ENCODE data around the gene PNMA6F. TPM values are rescaled to one million over a fixed set of nuclear protein-coding genes. Genes with fewer than 3 reads are reported as not detected.
A peak's percentile ranks its signal among the peaks of the same experiment; 100 is the strongest.

The PNMA6F gene
- total and polyA plus RNA-seq, 7 experiments from 2014 or later, result not detected

DNA sequence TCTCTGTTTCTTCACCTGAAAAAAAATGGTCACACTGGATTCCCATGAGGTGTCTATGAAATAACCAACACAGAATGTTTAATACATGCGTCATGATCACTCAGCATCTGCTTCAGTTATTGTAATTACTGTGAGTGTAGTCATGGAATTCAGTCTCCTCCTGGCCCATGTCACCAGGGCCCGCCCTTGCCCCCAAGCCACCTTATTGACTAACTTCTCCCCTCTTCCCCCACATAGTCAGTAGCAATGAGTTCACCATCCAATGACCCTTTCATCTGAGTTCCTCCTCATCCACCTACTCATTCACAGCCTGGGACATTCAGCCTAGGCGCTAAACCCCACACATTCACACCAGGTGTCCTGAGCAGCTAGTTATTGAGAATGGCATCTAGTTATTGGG lies 15.6 kb downstream of the PNMA6F start:
- ATAC-seq (no peak), DNase-seq (no peak)
- Histone ChIP-seq H3K27me3 (ENCODE audit: control insufficient read depth in 2 of 2, insufficient read depth in 2 of 2, low read length in 2 of 2) (no peaks in the 10 kb centered on the region), H3K36me3 (ENCODE audit: control insufficient read depth in 2 of 3, insufficient read depth in 3 of 3, low read length in 3 of 3) (no peaks in the 10 kb centered on the region), H3K4me1 (ENCODE audit: control insufficient read depth in 2 of 2, insufficient read depth in 2 of 2, low read length in 2 of 2) (no peaks in the 10 kb centered on the region), H3K4me3 (ENCODE audit: low read length) (no peak overlapping the region), H3K9me3 (ENCODE audit: control insufficient read depth in 2 of 3, low read length in 3 of 3) (no peaks in the 10 kb centered on the region), H3K27ac (ENCODE audit: low read depth, low read length) (no peak overlapping the region)
- CTCF ChIA-PET, result interaction anchor here (0.6 kb wide), 1 partner anchor 504 kb away, joined by 4 read pairs; no protein-coding TSS in a partner anchor
- Mint-ChIP-seq H3K27ac (no peak overlapping the region), H3K4me3 (no peak overlapping the region), H3K27me3 (peaks cover 0 to 37% (median 13%) of the 10 kb centered on the region in 5 donors), H3K36me3 (peaks cover 0 to 3% (median 0%) of the 10 kb centered on the region in 5 donors), H3K4me1 (peaks cover 0 to 6% (median 4%) of the 10 kb centered on the region in 7 donors), H3K9me3 (peaks cover 0 to 1% (median 0%) of the 10 kb centered on the region in 11 donors)
- POLR2A ChIA-PET, result no interaction called here
- intact Hi-C loops (cut with micrococcal nuclease), result no loop called here

DNA sequence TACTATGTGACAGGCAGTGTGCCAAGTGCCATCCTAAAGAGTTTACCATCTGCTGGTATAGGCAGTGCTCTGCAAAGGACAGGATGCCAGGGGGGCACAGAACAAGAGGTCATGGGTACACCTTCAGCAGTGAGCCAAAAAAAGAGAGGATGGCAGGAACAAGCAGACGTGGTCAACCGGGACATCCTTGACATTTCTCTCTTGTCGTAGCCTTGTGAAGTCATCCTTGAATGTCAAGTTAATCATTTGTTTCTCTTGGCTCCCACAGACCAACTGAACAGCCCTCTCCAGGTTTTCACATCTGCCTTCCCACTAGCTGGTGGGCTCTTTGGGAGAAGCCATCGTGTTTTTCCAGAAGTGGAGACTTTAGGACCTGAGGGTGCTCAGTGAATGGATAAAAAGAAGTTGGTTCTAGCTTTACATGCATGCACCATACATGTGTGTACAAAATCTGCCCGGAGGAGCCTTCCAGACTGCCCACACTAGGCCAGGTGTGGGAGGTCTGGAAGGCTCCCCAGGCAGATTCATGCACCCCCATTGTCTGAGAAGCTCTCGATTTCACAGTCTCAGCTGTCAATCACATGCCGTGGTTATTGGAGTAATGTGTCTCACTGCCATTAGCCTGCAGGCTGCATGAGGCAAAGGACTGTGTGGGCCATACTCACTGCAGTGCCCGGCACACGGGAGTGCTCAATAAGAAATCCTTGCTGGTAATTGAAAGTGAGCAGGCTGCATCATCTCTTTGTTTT lies 16.4 kb downstream of the PNMA6F start:
- ATAC-seq, result no peak
- Histone ChIP-seq H3K27me3 (ENCODE audit: control insufficient read depth in 2 of 2, insufficient read depth in 2 of 2, low read length in 2 of 2) (no peaks in the 10 kb centered on the region), H3K36me3 (ENCODE audit: control insufficient read depth in 2 of 3, insufficient read depth in 3 of 3, low read length in 3 of 3) (no peaks in the 10 kb centered on the region), H3K4me3 (ENCODE audit: low read length) (no peak overlapping the region), H3K9me3 (ENCODE audit: control insufficient read depth in 2 of 3, low read length in 3 of 3) (no peaks in the 10 kb centered on the region), H3K27ac (ENCODE audit: low read depth, low read length) (no peak overlapping the region), H3K4me1 (ENCODE audit: control insufficient read depth in 2 of 2, insufficient read depth in 2 of 2, low read length in 2 of 2) (no peaks in the 10 kb centered on the region)
- Mint-ChIP-seq H3K4me3 (no peak overlapping the region), H3K36me3 (peaks cover 0 to 3% (median 0%) of the 10 kb centered on the region in 5 donors), H3K4me1 (peaks cover 0 to 6% (median 4%) of the 10 kb centered on the region in 7 donors), H3K27me3 (peaks cover 0 to 45% (median 13%) of the 10 kb centered on the region in 5 donors), H3K9me3 (peaks cover 0 to 1% (median 0%) of the 10 kb centered on the region in 11 donors), H3K27ac (no peak overlapping the region)
- DNase-seq, result no peak
- intact Hi-C loops (cut with micrococcal nuclease), result no loop called here
- POLR2A ChIA-PET, result no interaction called here
- CTCF ChIA-PET, result interaction anchor here (0.6 kb wide), 1 partner anchor 504 kb away, joined by 4 read pairs; no protein-coding TSS in a partner anchor

DNA sequence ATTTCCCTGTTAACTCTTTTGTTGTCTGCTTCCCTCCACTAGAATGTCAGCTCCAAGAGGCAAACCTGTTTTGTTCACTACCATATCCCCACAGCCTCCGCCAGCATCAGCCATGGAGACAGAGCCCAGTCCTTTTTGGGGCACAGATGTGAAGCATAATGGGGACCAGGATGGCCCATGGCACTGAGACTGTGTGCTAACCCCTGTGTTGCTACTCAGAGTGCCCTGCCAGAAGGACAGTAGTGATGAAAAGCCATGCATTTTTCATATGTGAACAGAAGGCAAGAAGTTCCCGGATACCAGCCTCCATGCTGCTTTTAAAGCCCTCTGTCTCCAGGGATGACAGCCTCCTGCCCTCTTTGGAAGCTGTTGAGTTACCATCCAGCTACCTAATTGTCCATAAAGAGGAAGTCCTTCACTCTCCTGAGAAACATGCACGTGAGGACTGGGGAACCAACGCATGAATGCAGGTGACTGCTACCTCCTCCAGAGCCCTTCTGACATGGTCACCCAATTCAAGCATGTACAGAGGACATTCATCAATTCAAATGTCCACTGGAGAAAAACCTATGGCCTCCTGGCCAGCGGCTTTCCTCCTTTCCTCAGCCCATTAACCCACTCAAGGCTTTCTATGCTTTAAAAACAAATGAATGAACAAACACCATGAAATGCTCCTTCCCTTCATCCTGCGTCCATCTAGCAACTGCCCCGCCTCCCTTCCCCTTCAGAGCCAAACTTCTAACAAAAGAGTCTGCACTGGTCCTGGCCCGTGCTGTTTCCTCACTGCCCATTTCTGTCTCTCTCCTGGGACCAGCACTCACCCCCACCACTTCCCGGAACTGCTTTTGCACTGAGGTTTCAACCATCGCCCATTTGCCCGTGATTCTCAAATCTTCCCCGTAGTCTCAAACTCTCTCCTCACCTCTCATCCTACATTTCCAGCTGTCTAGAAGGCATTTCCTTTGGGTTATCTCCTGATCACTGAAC lies 18.0 kb downstream of the PNMA6F start:
- Mint-ChIP-seq H3K4me1 (peaks cover 0 to 6% (median 4%) of the 10 kb centered on the region in 7 donors), H3K36me3 (peaks cover 0 to 3% (median 0%) of the 10 kb centered on the region in 5 donors), H3K4me3 (peak overlapping the region in 1 of 10 donors; percentile 34), H3K27ac (peak overlapping the region in 1 of 9 donors; percentile 16), H3K27me3 (peaks cover 0 to 56% (median 13%) of the 10 kb centered on the region in 5 donors), H3K9me3 (peaks cover 0 to 3% (median 0%) of the 10 kb centered on the region in 11 donors)
- H3K9me3 ChIP-seq (ENCODE audit: control insufficient read depth in 2 of 3, low read length in 3 of 3), result no peaks in the 10 kb centered on the region
- CTCF ChIA-PET, result no interaction called here
- no peak for DNase-seq
- POLR2A ChIA-PET, result no interaction called here
- intact Hi-C loops (cut with micrococcal nuclease), result no loop called here
- H3K27ac ChIP-seq (ENCODE audit: low read depth, low read length), result no peak overlapping the region
- no peak overlapping the region for H3K4me3 ChIP-seq (ENCODE audit: low read length)
- no peaks in the 10 kb centered on the region for H3K27me3 ChIP-seq (ENCODE audit: control insufficient read depth in 2 of 2, insufficient read depth in 2 of 2, low read length in 2 of 2)
- no peaks in the 10 kb centered on the region for H3K4me1 ChIP-seq (ENCODE audit: control insufficient read depth in 2 of 2, insufficient read depth in 2 of 2, low read length in 2 of 2)
- no peak for ATAC-seq
- no peaks in the 10 kb centered on the region for H3K36me3 ChIP-seq (ENCODE audit: control insufficient read depth in 2 of 3, insufficient read depth in 3 of 3, low read length in 3 of 3)

DNA sequence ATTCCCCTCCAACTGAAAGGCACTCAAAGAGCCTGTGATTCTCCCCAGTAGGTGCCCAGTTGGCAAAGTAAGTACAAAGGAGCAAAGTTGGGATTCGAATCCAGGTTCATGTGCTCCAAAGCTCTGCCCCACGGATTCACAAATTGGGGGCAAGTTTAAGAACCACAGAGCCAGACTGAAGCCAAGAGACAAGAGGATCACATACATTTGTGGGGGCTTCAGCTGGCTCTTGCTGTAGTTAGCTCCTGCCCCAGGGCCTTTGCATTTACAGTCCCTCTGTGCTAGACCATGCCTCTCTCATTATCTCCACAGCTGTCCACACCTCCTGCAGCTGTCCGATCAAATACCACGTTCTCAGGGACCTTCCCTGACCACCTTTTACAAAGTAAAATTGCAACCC lies 18.8 kb downstream of the PNMA6F start:
- ATAC-seq (no peak), DNase-seq (no peak)
- CTCF ChIA-PET, result no interaction called here
- Histone ChIP-seq H3K36me3 (ENCODE audit: control insufficient read depth in 2 of 3, insufficient read depth in 3 of 3, low read length in 3 of 3) (no peaks in the 10 kb centered on the region), H3K27me3 (ENCODE audit: control insufficient read depth in 2 of 2, insufficient read depth in 2 of 2, low read length in 2 of 2) (no peaks in the 10 kb centered on the region), H3K4me3 (ENCODE audit: low read length) (no peak overlapping the region), H3K27ac (ENCODE audit: low read depth, low read length) (no peak overlapping the region), H3K4me1 (ENCODE audit: control insufficient read depth in 2 of 2, insufficient read depth in 2 of 2, low read length in 2 of 2) (no peaks in the 10 kb centered on the region), H3K9me3 (ENCODE audit: control insufficient read depth in 2 of 3, low read length in 3 of 3) (no peaks in the 10 kb centered on the region)
- H3K9me3 Mint-ChIP-seq, result peaks cover 0 to 3% (median 0%) of the 10 kb centered on the region in 11 donors
- peaks cover 0 to 6% (median 4%) of the 10 kb centered on the region in 7 donors for H3K4me1 Mint-ChIP-seq
- POLR2A ChIA-PET, result no interaction called here
- H3K36me3 Mint-ChIP-seq, result peaks cover 0 to 3% (median 0%) of the 10 kb centered on the region in 5 donors
- no peak overlapping the region for H3K27ac Mint-ChIP-seq
- H3K4me3 Mint-ChIP-seq, result no peak overlapping the region
- intact Hi-C loops (cut with micrococcal nuclease), result no loop called here
- H3K27me3 Mint-ChIP-seq, result peaks cover 0 to 61% (median 13%) of the 10 kb centered on the region in 5 donors

- Mint-ChIP-seq H3K4me3 (no peak overlapping the region), H3K27me3 (peaks cover 0 to 65% (median 13%) of the 10 kb centered on the region in 5 donors), H3K9me3 (peaks cover 0 to 3% (median 0%) of the 10 kb centered on the region in 11 donors), H3K4me1 (peaks cover 0 to 6% (median 4%) of the 10 kb centered on the region in 7 donors), H3K36me3 (peaks cover 0 to 3% (median 0%) of the 10 kb centered on the region in 5 donors), H3K27ac (no peak overlapping the region)
- H3K4me3 ChIP-seq (ENCODE audit: low read length), result no peak overlapping the region
- no peak for ATAC-seq
- no peaks in the 10 kb centered on the region for H3K36me3 ChIP-seq (ENCODE audit: control insufficient read depth in 2 of 3, insufficient read depth in 3 of 3, low read length in 3 of 3)
- no peaks in the 10 kb centered on the region for H3K9me3 ChIP-seq (ENCODE audit: control insufficient read depth in 2 of 3, low read length in 3 of 3)
- POLR2A ChIA-PET, result no interaction called here
- no peaks in the 10 kb centered on the region for H3K4me1 ChIP-seq (ENCODE audit: control insufficient read depth in 2 of 2, insufficient read depth in 2 of 2, low read length in 2 of 2)
- H3K27me3 ChIP-seq (ENCODE audit: control insufficient read depth in 2 of 2, insufficient read depth in 2 of 2, low read length in 2 of 2), result no peaks in the 10 kb centered on the region
- H3K27ac ChIP-seq (ENCODE audit: low read depth, low read length), result no peak overlapping the region
- DNase-seq, result no peak
- intact Hi-C loops (cut with micrococcal nuclease), result no loop called here
- CTCF ChIA-PET, result no interaction called here
These were observed 19.8 kb downstream of the PNMA6F start for GRCh38 chrX:153301746-153302145.

DNA sequence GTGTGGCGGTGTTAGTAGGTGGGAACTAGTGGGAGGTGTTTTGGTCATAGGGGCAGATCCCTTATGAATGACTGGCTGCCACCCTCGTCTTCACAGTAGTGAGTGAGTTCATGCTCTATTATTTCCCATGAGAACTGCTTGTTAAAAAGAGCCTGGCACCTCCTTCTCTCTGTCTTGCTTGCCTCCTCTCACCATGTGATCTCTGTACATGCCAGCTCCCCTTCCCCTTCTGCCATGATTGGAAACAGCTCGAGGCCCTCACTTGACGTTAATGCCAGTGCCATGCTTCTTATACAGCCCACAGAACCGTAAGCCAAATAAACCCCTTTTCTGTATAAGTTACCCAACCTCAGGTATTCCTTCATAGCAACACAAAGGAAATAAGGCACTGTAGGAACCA lies 21.7 kb downstream of the PNMA6F start:
- H3K27ac Mint-ChIP-seq, result peak overlapping the region in 1 of 9 donors; percentile 24
- H3K27me3 ChIP-seq (ENCODE audit: control insufficient read depth in 2 of 2, insufficient read depth in 2 of 2, low read length in 2 of 2), result no peaks in the 10 kb centered on the region
- POLR2A ChIA-PET, result no interaction called here
- H3K36me3 ChIP-seq (ENCODE audit: control insufficient read depth in 2 of 3, insufficient read depth in 3 of 3, low read length in 3 of 3), result no peaks in the 10 kb centered on the region
- CTCF ChIA-PET, result no interaction called here
- no peak for ATAC-seq
- H3K4me3 Mint-ChIP-seq, result no peak overlapping the region
- H3K27ac ChIP-seq (ENCODE audit: low read depth, low read length), result no peak overlapping the region
- no peaks in the 10 kb centered on the region for H3K4me1 ChIP-seq (ENCODE audit: control insufficient read depth in 2 of 2, insufficient read depth in 2 of 2, low read length in 2 of 2)
- peaks cover 0 to 8% (median 5%) of the 10 kb centered on the region in 7 donors for H3K4me1 Mint-ChIP-seq
- no peak overlapping the region for H3K4me3 ChIP-seq (ENCODE audit: low read length)
- H3K9me3 ChIP-seq (ENCODE audit: control insufficient read depth in 2 of 3, low read length in 3 of 3), result no peaks in the 10 kb centered on the region
- H3K36me3 Mint-ChIP-seq, result peaks cover 0 to 3% (median 0%) of the 10 kb centered on the region in 5 donors
- peaks cover 0 to 61% (median 16%) of the 10 kb centered on the region in 5 donors for H3K27me3 Mint-ChIP-seq
- H3K9me3 Mint-ChIP-seq, result peaks cover 0 to 3% (median 0%) of the 10 kb centered on the region in 11 donors
- intact Hi-C loops (cut with micrococcal nuclease), result no loop called here
- DNase-seq, result no peak

Data from naive thymus-derived CD4-positive, alpha-beta T cell (primary cell).